HG03175 (cell line): ENCODE measurements around the gene FOXA3.
A peak's percentile ranks its signal among the peaks of the same experiment; 100 is the strongest.

Source experiments
- ATAC-seq: cut with Tn5 transposase; IDR thresholded peaks from one replicate; pipeline ENCODE4 v1.9.1; 2021; ENCODE audit warnings: mild to moderate bottlenecking, moderate library complexity; ENCODE audit not compliant: unreplicated experiment

The FOXA3 gene

DNA sequence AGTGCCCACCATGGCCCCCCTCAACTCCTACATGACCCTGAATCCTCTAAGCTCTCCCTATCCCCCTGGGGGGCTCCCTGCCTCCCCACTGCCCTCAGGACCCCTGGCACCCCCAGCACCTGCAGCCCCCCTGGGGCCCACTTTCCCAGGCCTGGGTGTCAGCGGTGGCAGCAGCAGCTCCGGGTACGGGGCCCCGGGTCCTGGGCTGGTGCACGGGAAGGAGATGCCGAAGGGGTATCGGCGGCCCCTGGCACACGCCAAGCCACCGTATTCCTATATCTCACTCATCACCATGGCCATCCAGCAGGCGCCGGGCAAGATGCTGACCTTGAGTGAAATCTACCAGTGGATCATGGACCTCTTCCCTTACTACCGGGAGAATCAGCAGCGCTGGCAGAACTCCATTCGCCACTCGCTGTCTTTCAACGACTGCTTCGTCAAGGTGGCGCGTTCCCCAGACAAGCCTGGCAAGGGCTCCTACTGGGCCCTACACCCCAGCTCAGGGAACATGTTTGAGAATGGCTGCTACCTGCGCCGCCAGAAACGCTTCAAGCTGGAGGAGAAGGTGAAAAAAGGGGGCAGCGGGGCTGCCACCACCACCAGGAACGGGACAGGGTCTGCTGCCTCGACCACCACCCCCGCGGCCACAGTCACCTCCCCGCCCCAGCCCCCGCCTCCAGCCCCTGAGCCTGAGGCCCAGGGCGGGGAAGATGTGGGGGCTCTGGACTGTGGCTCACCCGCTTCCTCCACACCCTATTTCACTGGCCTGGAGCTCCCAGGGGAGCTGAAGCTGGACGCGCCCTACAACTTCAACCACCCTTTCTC is 8.2 kb downstream of the FOXA3 start:
- no peak for ATAC-seq

DNA sequence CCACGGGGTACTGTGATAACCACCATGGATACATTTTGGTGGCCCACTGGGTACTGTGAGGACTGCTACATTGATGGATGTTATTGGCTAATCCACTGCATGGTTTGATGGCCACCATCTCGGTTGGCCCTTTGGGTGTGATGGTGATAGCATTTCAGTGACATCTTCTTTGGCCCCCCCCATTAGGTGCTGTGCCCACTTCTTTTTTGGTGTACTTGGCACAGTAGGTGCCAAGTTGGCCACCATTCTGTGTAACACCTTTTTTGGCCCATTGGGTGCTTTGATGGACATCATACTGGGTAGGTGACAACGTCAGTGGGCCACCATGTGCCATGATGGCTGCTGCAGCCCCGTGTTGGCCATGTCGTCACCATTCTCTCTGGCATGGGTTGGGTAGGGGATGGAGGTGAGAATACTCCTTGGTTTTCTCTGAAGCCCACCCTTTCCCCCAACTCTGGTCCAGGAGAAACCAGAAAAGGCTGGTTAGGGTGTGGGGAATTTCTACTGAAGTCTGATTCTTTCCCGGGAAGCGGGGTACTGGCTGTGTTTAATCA is 9.2 kb downstream of the FOXA3 start:
- no peak for ATAC-seq

DNA sequence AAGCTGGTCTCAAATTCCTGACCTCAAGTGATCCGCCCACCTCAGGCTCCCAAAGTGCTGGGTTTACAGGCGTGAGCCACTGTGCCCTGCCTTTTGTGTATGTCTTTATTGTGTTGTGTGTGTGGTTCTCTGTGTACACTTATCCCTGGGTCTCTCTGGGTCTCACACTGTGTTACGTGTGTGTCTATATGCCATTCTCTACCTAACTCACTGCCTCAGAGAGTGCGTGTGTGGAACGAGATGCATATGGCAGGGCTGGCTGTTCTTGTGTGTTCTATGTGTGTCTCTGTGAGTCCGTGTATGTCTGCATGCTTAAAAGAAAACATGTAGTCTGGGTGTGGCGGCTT is 10.5 kb downstream of the FOXA3 start:
- no peak for ATAC-seq

DNA sequence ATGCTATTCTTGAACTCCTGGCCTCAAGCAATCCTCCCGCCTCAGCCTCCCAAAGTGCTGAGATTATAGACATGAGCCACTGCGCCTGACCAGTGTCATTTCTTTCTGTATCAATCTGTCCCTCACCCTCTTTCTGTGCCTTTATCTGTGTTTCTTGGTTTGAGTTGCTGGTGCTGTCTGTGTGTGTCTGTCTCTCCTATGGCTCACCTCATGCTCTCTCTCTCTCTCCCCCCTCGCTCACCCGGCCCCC is 12.0 kb downstream of the FOXA3 start:
- ATAC-seq = no peak

DNA sequence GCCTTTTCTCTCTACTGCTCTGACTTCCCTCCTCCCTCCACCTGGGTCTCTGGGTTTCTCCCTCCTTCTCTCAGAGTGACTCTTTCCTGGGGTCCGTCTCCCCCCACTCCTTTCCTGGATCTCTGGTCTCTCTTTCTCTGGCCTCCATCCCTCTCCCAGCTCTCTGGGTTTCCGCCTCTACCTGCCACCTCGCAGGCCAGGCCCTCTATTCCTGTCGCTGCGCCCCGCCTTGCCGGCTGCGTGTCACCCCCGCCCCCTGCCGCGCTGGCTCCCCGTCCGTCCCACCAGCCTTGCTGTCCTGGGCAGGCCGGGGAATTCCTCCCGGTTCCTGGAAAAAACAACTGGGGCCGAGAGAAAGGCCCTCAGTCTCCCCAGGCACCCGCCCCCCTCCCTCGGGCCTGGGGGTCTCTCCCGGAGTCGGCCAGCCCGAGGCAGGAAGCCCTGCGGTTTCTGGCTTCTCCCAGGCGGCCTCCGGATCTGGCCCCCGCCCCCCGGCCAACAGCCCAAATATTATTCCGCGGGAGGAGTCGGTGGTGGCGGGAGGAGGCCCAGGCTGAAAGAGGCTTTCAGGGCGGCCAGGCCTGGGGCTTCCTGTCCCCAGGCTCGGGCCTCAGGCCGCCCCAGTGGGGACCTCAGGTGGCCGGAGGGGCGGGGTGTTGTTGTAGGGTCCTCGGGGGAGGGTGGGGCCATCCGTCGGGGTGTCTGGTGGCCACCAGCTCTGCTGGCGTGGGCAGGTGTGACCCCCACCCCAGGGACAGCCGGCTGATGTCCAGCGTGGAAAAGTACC is 12.5 kb downstream of the FOXA3 start:
- no peak for ATAC-seq

DNA sequence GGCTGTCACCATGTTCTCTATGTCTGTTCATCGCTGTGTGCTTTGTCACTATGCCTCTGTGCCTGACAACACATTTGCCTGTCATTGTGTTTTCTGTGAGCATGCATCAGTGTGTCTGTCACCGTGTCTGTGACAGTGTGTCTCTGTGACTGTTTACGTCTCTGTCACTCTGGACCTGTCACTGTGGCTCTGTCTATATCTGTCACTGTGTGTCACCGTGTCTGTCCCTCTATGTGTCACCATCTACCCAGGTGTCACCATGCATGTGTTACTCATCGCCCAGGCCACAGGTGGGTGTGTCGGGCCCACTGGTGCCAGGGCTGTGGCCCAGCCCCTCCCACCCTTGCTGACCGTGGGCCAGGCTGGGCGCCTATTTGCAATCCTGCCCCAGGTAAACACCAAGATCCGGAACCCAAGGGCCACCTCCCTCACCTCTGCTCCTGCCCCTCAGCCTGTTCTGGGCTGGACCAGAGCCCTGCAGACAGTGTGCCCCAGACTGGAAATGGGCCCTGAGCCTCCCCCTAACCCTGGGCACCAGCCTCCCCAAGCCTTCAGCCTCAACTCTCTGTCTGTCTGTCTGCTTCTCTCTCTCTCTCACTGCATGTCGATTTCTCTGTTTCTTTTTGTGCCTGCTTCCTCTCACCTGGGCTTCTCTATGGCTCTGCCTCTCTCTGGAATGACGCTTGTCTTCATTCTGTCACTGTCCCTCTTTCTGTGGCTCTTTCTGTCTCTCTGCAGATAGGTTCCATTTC is 14.1 kb downstream of the FOXA3 start:
- ATAC-seq = no peak

DNA sequence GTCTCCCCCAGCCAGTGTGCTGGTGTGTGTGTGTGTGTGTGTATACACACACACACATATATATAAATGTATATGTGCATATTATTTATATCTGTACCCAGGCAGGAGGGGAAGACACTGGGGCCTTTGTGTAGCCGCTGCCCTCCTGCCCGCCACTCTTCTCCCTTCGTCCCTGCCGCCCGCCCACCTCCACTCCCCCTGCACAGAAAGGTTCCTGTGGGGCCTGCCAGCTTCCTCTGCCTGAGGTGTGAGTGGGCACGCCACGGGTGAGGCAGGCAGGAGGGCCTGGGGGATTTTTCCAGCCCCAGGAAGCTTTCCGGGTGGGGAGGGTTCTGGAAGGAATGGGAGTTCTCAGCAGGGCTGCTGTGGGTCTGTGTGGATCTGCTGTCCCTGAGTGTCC is 14.9 kb downstream of the FOXA3 start:
- ATAC-seq = no peak

DNA sequence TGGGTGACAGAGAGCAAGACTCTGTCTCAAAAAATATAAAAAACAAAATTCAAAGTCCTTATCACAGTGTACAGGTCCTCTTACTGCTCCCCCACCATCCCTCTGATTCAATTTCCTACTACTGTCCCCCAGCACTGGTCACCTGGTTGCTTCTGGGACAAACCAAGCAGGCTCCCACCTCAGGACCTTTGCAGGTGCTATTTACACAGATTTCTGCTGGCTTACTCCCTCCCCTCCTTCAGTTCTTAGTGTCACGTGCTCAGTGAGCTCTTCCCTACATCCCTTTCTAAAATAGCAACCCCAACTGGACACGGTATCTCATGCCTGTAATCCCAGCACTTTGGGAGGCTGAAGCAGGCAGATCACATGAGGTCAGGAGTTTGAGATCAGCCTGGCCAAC is 15.8 kb downstream of the FOXA3 start:
- ATAC-seq = no peak

DNA sequence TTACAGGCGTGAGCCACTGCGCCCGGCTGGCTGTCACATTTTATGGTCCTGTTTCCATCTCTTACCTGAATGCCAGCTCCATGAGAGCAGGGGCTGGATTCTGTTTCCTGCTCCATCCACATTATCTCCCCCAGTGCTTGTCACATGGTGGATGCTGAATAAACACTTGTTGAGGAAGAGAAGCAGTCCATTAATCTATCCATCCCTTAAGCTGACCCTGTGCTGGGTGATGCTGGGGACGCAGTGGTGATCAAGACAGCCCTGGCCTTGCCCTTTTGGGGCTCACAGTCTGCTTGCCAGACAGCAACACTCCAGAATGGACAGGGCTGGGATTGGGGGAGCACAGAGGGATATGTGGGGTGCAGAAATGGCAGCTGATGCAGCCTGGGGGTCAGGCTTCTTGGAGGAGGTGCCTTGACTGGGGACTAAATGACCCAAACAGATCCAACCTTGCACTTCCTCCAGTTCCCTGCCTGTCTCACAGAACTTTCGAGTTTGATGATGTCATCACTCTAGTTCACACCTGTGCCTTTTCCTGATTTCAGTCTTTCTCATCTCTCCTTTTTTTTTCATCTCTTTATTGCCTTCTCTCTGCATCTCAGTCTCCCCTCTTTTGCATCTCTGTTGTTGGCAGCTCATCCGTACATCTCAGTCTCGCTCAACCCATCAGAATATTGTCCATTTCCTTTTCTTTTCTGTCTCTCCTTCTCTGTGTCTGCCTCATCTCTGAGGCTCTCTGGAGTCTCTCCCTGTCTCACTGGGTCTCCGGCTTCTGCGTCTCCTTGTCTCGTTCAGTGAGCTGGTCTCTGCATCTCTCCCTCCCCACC is 17.2 kb downstream of the FOXA3 start:
- no peak for ATAC-seq

DNA sequence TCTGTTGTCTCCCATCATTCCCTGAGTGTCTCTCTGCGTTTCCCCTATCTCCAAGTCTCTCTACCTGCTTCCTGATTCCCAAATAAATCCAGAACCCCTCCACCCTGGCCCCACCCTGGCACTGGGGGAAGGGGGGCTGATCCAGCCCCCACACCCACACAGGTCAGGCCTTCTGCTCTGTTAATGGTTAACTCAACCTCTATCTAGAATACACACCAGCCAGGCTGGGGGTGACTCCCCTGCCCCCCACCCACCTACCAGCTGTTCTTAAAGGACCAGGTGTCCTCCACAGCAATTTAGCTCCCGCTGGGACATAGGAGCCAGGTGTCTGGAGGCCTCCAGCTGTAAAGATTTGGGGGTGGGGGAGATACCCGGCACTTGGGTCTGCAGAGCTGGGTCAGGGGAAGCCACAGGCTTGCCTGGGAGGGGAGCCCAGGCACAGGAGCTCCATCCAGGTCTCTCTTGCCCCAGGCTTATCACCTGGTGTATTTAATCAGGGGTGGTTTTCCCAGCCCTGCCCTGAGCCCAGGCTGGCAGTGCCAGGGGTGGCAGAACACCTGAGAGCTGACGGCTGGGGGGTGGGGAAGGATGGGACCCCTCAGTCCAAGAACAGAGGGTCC is 17.9 kb downstream of the FOXA3 start:
- ATAC-seq = no peak

DNA sequence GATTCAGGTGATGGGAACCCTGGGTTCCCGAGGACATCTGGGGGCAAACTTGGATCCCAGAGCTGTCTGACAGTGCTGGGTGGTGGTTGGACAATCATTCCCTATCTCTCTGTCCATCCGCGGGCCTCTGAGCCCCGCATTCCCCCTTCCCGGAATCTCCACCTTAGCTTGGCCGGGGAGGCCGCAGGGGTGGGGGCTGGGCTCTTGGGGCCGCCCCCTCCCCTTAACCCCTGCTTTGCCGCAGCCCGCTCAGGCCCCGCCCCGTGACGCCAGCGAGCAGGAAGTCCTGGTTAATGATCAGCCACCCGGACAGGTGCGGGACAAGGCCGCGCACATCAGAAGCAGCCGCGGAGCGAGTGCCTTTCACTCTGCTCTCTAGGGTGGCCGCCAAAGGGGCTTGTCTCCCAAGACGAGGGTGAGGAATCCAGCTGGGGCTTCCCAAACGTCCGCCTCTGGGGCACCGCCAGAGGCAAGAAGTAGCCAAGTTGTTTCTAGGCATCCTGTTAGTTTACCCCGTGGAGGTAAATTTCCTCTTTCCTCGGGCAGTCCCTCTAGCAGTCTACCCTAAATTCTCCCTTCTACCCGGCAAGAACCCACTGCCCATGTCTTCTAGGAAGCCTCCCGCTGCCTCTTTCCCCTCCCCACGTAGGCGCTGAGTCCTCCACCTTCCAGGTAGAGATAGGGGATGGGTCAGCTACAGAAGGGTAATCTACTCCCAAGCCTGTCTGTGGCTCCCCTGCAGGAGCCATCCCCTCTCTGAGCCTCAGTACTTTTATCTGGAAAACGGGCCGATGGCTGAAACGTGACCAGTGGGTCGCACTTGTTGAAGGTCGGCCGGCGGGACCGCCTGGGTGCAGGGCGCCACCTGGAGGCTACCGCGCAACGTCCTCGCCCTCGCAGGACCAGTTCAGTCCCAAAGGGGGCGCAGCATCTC is 18.8 kb downstream of the FOXA3 start:
- ATAC-seq = no peak

DNA sequence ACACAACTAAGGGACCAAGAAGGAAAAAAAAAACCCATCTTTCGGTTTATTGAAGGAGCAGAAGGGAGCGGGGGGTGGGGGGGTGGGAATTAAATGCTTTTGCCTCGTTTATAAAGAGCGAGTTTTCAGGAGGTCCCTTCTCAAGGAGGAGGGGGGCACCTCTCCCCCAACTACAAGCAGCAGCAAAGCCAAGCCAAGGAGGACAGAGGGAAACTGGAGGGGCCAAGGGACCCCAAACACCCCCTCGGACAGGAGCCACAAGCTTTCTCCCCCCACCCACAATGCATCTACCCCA is 19.4 kb downstream of the FOXA3 start:
- ATAC-seq = no peak

DNA sequence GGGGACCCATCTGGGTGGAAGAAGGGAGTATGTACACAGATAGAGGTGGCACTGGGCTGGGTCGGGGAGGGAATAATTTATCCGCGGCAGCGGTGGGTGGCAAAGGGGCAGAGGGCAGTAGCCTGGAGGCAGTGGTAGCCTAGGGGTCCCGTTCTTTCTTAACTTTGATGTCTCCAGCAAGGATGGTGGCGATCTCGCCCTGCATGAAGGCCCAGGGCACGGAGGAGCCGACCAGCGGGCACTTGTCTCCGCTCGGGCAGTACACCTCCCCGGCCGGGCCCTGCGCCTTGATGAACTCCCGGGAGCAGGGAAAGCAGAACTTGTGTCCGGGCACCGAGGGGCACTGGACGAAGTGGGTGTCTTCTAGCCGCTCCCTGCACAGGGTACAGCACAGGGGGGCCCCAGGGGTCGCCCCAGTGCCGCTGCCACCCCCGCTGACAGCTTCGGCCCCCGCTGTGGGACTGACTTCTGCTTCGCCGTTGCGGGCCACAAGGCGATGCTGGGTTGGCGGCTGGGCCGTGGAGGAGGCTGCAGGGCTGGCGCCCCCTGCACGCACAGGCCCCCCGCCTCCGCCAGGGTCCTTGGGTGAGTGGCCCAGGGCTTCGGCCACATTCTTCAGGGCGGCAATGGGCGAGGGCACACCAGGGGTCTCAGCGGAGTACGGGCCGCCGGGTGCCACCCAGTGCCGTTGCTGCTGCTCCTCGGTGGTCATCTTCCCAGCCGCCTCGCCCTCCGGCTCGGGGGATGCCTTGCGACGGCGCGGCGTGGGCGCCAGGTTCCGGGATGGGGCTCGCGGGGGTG is 20.0 kb downstream of the FOXA3 start:
- ATAC-seq = no peak

DNA sequence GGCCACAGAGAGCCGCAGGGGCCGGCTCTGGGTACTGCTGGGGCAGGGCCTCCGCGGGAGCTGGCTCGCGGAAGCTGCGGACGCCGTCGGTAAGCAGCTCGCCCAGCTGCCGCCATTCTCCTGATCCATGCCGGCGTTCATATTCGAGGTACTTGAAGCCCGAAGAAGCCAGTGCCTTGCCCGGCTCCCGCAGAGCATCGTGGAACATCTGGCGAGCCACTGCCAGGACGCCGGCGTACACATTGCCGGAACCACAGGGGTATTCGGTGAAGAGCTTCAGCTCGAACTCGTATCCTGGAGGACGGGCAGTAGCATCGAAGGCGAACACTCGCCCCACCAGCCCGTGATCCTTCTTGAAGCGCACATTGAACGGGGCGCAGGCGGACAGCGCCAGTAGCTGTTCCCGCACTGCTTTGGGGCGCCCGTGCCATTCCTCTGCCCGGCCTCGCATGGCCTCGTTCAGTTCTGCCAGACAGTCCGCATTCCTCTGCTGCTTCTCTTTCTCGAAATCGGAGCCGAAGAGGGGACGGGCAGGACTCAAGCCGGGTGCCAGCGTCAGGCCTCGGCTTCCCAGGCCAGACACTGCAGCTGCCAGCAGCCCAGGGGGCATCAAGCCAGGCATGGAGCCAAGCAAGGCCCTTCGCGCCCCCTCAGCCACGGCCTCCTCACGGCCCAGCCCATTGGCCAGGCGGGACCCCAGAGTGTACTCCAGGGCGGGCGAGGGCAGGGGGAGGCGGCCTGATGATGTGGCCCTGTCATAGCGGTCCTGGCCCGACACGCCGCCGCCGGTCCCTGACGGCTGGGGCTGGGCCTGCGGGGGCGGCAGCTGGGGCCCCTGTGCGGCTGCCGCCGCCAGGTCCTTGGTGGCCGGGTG is 20.8 kb downstream of the FOXA3 start:
- no peak for ATAC-seq

DNA sequence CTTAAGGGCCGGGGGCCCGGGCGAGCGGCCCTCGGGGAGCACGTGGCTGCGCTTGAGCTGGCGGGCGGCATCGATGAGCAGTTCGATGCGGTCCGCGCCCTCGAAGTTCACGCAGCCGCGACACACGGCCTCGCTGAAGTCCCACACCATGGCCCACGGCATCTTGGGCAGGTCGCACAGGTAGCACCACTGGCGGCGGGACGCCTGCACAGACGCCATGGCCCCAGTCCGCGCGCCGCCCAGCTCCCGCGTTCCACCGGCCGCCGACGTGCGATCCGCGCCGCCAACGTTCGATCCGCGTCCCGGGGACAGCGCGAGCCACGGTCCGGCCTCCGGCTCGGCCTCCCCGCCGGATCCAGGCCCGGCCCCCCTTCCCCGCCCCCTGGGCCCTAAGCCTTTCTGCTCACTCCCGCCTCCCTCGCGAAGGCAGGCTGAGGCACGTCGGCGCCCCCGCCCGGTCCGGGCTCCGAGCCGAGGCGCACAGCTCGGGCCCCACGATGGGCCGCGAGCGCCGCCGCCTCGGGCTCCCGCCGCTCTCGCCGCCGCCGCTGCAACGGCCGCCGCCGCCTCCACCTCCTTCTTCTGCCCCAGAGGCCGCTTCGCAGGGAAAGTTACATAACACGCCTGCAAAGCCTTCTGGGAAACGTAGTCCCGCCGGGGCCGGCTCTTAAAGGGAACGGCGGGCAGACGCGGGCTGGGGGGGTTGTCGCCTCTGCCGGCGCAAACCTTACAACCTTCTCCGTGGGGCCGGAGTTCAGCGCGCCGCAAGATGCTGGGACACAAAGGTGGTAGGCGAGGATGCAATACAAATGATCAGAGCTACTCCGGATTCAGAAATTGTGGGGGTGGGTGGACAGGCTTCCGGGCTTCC is 21.7 kb downstream of the FOXA3 start, which contains the start of gene IRF2BP1:
TSS of gene IRF2BP1 (minus strand) at position 586 of the 871 bp plus-strand sequence. CDS start at position 219, 367 bp downstream.
- ATAC-seq = peak; percentile 47

DNA sequence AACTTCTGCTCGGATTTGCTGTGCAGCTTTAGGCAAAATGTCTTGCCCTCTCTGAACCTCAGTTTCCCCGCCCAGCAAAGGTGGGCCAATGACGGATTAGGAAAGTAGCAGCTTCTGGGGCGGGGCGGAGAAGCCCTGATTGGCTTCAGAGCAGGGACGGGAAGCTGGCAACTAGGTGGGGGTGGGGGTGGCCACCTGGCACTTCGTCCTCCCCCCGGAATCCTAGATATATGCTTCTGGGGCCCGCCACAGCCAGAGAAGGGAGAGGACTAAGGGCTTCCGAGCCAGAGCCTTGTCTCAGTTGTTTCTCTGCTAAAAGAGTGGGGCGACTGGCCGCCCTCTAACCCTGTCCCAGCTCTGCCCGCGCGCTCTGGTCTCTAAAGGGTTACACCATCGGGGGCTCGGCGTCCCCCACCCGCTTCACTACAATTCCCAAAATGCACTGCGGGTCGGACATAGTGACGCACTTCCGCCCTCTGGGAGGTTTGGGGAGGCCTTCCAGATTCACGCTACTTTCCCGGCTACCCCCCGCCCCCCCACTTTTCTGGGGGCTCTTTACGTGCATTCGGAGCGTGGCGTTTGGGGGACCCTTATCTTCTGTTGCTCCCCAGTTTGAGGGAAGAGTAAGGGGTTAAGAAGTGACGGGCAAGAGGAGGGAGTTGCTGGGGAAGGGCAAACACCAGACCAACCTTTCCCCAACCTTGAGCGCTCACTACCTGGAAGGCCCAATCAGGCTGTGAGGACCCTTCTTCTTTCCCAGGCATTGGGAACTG is 22.5 kb downstream of the FOXA3 start:
- ATAC-seq = peak; percentile 50
